Islet precursor cell (in vitro differentiated cells): ENCODE results near the gene MCAT.

Experiments
- DNase-seq: peaks from one replicate; pipeline ENCODE4 v3.0.0-alpha.2; 2018

MCAT gene, protein sequence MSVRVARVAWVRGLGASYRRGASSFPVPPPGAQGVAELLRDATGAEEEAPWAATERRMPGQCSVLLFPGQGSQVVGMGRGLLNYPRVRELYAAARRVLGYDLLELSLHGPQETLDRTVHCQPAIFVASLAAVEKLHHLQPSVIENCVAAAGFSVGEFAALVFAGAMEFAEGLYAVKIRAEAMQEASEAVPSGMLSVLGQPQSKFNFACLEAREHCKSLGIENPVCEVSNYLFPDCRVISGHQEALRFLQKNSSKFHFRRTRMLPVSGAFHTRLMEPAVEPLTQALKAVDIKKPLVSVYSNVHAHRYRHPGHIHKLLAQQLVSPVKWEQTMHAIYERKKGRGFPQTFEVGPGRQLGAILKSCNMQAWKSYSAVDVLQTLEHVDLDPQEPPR

DNA sequence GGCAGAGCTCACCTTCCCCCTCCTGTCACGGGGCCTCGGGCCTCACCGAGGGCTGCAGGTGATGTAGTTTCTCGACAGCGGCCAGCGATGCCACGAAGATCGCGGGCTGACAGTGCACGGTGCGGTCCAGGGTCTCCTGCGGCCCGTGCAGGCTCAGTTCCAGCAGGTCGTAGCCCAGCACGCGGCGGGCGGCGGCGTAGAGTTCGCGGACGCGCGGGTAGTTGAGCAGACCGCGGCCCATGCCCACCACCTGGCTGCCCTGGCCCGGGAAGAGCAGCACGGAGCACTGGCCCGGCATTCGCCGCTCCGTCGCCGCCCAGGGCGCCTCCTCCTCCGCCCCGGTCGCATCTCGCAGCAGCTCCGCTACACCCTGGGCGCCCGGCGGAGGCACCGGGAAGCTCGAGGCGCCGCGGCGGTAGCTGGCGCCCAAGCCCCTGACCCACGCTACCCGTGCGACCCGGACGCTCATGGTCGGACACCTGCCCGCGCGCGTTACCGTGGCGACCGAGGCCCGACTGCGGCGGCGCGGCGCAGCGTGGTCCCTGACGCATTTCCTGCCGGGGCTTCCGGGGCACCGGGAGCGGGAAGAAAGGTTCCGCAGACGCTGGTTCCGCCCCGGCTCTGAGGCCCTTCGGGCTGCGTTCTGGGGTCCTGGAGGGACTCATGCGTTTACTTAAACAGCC is at the start of gene MCAT:
Gene MCAT (minus strand): TSS at position 519 of the 683 bp plus-strand sequence. CDS start 50 bp downstream, at position 469.
- DNase-seq: peak; percentile 88

DNA sequence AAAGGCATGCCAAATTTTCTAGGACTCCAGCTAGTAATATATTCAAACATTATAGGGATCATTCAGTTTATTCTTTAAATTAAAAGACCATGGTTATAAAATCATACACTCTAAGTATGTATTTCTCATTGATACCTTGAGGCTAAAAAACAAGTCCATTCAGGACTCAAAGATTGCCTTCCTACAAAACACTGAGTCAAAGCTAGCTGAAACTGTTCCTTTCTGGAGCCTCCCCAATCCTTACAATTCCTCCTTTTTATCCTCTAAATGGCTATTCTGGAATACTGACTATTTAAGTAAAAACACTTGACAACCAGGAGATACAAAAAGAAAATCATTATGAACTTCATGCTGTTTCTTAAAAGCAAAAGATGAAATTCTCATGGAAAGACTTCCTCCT is 48.6 kb upstream of the MCAT start:
- DNase-seq: no peak

DNA sequence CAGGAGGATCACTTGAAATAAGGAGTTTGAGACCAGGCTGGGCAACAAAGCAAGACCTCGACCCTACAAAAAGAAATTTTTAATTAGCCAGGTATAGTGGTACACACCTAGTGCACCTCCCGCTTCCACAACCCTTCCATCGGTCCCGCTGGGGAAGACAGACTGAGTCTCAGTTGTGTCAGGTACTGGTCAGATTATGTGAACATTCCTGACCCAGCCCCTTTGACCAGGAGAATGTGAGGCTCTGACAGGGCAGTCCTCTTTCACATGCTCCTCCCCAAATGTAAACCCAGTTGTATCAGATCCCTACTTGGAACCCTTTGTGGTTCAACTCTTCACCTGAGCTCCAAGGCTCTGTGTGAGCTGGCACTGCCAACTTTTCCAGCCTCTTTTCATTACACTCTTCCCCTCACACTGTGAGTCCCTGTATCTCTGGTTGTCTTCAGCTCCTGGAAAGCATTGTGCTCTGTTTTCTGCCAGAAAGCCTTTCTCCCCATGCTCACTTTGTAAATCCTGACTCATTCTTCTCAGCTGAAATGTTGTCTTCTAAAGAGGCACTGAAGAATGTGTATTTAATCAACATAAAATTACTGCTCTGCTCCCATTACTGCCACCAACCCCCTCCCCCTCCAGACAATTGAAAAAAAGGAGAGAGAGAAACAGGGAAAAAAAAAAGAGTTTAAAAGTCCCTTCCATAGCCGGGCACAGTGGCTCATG is 45.8 kb upstream of the MCAT start:
- DNase-seq: no peak

DNA sequence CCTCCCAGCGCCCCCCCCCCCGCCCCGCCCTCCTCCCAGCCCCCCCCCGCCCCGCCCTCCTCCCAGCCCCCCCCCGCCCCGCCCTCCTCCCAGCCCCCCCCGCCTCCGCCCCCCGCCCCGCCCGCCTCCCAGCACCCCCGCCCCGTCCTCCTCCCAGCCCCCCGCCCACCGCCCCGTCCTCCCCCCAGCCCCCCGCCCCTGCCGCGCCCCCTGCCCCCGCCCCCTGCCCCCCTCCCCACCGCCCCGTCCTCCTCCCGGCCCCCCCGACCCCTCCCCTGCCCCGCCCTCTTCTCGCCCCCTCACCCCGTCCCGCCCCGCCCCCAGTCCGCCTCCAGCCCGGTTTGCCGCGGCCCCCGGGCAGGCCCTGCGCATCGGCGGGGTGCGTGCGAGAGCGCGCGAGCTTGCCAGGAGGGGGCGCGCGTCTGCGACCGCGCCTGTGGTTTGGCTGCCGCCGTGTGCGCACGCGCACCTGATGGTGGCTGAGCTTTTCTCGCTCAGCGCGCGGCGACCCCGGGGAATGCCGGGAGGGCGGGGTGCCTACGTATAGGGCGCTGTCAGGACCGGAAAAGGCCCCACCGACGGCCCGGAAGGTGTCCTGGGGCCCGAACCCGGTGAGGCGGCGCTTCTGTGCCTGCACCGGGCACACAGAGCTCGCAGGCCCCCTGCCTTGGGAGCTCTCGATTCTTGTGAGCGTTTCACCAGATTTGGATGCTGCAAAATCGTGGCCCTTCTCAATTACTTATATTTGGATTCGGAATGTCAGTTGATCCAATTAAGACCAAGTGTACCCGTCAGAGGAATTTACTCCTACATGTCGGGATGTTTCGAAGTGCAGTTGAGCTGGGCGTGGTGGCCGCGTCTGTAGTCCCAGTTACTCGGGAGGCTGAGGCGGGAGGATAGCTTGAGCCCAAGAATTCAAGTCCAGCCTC is 44.2 kb upstream of the MCAT start:
- DNase-seq: peak; percentile 97

DNA sequence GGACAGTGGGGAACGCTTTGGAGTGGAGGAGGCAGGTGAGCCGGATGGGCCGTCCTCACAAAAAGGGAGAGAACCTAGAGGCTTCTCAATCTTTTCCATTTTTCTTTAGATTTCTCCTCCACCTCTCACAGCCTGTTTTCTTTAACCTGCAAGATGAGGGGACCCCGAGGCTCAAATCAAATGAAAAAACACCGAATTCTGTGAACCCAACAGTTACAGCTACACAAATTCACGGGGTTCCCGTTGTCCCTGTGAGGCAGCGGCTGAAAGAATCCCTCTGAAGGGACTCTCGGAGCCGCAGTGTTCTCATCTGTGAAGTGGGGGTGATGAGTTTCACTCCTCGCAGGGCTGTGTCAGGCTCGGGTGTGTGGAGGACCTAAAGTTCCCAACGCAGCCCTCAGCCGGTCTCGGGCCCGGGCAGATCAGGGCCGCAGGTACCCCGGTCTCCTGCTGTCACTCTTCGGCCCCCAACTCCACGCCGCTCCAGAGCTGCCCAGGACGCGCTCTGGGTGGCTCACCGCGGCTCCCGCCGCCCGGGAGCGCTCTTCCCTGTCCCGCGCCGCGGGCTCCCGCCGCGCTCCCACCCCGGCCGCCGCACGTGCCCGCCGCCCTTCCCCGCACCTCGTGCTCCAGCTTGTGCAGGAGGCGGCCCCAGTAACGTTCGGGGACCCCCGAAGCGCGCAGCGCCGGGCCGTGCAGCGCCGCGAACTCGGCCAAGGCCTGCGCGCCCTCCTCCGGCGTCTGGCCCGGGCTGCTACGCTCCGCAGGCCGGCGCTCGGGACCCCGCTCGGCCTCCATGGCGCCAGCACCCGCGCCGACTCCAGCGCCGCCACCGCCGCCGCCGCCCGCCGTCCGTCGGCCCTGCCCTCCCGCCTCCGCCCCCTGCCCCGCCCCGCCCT is 43.3 kb upstream of the MCAT start, which contains the start of gene TTLL12:
Gene TTLL12 (minus strand): TSS at position 863 of the 899 bp plus-strand sequence. CDS start 65 bp downstream, at position 798.
- peak; percentile 78 for DNase-seq

DNA sequence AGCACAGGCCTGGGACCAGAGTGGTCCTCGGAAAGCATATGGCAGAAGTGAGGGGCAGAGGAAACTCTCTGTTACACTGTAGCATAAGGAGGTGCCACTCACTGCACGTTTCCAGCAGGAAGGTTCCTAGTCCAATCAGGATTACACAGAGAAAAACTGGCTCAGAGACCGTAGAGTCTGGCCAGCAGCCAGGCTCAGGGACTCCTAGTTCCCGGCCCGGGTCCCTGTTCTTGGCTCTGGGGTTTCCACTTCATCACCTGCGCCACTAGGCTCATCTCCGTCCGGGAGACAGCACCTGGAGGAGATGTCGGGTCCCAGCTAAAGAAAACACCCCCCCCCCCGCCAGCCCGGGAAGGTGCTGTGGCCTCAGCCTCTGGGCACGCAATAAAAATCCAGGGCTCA is 42.7 kb upstream of the MCAT start:
- no peak for DNase-seq

DNA sequence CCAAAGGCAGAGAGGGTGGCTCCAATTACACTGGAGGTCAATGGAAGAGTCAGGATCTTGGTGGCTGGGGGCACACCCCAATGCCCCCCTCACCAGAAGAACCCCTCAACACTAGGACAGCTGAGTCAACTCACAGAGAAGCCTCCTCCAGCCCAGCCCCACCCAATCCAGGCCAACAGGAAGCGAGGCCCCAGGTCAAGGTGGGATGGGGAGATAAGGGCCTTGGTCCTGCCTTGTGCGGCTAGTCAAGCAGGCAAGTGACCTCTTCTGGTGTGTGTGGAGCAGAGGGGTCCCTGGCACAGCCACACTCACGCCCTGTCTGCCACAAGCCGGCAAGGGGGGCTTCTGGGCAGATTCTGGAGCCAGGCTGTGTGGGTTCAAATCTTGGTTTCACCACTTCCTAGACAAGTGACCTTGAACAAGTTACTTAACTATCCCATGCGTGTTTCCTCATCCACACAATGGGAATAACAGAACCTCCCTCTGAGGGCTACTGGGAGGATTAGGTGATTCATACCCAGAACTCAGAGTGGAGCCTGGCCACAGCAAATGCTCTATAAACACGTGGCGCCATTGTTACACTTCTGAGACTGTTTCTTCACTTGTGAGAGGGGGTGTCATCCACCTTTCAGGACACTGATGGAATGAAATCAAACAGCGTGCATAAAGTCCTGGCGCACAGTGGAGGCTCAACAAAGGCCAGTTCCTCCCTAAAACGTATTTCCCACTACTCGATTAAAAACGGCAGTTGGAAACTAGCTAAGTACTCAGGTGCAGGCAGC is 40.5 kb upstream of the MCAT start:
- DNase-seq: no peak

DNA sequence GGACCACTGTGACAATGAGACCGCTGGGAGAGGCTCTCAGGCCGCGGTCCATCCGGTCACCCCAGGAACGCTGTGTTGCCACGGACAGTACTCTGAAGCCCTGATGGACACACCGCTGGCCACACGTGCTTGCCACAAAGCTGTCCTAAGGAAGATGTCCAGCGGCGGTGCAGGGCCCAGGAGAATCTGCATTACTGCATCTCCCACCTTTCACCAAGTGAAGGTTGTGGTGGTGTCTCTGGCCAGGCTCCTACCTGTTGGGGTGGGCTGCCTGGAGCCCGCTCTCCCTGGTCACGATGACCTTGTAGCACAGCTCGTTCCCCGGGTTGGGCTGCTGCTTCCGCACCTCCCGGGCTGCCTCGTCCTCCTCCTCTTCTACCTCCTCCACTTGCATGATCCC is 39.5 kb upstream of the MCAT start:
- no peak for DNase-seq

DNA sequence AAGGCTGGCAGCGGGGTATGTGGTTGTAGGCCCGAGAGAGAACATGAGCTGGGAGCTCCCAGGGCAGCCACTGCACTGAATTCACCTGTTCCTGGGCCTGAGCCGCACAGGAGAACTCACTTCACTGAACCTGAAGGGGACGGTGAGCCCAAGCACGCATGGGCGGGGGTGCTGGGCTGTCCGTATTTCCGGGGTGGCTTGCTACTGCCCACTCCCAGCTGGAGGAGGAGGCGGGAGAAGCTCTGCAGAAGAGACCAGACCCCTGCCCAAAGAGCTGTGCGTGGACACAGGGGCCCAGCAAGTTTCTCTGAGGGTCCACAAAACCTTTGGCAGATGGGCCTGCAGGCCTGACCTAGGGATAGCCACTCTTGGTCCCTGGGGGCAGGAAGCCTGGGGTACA is 38.9 kb upstream of the MCAT start:
- DNase-seq: no peak

DNA sequence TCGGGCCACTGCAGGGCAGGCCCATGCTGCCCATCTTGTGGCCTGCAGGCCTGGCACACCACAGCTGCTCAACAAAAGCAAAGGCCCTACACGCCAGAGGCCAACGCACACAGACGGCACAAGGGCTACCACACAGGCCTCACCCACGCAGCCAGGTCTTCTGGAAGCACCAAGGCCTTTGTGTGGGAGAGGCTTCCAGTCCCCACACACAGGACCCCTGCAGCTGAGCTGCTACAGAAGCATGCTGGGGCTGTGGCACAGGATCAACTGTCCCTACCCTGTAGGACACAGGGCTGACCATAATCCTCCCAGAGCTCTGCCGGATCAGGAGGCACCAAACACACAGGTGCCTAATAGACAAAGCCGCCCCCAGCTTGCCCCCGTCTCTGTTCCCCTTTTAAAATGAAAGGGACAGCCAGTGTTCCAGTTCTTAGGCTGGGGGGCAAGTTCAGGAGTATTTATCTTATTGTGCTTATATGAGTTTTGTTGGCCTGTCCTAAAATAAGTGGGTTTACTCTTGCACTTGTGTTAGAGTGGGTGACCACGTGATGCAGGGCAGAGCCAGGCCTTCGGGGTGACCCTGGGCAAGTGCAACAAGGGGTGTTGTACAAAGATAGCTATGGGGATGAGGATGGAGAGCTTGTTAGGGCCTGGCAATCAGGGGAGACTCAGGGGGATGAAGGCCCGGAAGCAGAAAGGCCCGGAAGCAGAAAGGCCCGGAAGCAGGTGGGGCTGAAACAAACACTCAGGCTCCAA is 38.3 kb upstream of the MCAT start:
- no peak for DNase-seq

DNA sequence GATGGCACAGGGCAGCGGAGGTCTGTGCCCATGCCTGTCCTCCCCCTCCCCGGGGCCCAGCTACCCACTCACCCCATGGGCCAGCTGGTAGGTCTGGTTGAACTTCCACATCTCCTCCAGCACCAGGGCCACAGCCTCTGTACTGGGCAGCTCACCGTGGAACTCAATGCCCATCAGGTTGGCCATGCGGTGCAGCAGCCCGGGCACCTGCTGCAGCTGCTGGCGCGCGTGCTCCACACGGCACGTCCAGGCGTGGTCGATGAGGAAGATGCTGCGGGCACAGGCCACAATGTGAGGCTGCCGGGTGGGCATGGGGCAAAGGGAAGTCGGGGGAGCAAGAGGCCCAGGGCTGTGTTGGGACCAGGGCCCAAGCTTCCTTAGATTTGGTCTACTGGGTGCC is 37.5 kb upstream of the MCAT start:
- no peak for DNase-seq

DNA sequence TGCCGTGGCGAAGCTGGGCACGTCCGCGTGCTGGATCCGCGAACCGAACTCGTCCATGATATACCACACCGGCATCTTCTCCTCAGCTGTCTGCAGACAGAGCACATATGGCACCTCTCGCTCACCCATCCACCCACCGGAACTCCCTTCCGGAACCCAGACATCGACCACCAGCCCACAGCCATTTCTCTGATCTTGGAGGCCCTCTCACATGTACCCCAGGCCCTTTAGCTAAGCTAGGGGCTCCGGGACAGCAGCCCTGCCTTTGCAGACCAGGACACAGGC is 36.7 kb upstream of the MCAT start:
- DNase-seq: no peak

DNA sequence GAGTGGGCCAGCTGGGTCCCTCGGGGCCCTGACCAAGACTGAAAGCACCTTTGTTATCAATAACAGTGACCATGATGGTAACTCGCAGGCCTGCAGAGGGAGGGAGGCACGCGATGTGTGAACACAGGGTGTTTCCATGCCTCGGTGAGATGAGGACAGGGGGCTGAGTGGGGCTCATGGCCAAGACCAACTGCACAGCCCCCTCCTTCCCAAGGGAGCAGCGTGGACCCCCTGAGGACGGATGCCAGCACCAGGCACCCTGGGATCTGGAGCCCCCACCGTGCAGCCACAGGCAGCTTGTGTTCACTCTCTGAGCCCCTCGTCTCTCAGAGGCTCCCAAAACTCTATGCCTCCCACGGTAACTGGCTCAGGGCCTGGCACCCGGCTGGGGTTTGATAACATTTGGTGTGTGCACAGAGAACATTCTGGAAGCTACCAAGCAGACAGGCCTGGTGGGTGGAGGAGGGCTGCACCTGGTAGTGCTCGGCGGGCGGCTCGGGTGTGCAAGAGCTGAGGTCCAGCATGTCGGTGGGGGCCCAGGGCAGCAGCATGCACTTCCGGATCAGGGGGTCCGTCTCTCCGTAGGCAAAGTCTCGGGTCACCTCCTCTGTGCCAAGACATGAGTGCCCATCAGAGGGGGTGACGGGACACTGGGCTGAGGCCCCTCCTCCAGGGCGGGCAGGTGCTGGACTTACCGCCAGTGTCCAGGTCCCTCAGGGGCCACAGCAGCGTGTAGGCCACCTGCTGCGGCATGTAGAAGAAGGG is 36.1 kb upstream of the MCAT start:
- no peak for DNase-seq

DNA sequence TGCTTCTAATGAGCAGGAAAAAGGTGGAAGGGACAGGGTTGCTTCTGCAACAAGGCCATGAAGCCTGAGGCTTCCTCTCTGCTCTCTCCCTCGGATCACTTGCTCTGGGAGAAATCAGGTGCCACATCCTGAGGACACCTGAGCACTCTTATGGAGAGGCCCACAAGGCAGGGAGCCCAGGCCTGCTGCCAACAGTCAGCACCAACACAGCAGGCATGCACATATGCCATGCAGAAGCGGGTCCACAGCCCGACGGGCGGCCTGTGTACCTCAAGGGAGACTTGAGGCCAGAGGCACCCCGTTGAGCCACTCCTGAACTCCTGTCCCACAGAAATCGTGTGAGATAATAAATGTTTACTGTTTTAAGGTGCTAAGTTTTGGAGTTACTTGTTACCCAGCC is 34.3 kb upstream of the MCAT start:
- no peak for DNase-seq

DNA sequence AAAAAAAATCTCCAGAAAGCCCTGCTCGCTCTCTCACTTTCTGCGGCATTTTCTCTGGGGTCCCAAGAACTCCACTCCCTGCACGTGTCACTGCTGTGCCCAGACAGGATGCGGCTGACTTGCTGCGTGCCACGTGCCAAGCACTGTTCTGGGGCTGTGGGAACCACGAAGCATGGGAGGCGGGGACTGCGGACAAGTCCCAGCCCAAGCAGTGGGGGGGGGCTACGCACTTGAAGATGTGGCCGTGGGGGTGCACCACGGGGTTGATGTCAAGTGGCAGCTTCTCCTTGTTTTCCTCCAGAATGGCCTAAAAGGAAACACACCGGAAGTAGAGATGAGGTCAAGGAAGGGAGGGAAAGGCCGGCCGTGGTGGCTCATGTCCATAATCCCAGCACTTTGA is 32.9 kb upstream of the MCAT start:
- no peak for DNase-seq

DNA sequence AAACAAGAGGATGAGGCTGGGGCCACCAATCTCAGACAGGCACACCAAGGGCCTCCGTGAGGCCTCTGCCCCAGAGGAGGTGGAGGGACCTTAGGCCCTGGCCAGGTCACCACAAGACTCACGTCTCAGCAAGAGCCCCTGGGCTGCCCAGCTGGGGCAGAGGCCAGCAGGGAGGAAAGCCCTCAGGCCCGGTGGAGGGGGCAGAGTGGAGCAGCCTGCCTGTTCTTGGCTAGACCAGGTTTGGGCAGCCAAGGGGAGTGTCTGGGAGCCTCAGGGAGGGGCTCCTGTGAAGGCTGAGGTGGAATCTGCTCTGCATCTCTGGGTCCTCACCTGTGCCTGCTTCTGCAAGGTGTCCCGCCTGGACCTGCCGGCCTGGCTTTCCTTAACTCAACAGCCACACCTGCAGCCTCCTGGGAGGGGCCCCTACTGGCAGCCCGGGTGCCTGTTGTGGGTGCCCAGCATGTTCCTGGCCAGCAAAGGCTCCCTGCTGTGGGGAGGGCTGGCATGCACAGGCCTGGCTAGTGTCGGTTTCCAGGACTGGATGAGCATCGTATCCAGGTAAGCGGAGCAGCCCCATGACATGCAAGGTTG is 31.8 kb upstream of the MCAT start:
- no peak for DNase-seq

DNA sequence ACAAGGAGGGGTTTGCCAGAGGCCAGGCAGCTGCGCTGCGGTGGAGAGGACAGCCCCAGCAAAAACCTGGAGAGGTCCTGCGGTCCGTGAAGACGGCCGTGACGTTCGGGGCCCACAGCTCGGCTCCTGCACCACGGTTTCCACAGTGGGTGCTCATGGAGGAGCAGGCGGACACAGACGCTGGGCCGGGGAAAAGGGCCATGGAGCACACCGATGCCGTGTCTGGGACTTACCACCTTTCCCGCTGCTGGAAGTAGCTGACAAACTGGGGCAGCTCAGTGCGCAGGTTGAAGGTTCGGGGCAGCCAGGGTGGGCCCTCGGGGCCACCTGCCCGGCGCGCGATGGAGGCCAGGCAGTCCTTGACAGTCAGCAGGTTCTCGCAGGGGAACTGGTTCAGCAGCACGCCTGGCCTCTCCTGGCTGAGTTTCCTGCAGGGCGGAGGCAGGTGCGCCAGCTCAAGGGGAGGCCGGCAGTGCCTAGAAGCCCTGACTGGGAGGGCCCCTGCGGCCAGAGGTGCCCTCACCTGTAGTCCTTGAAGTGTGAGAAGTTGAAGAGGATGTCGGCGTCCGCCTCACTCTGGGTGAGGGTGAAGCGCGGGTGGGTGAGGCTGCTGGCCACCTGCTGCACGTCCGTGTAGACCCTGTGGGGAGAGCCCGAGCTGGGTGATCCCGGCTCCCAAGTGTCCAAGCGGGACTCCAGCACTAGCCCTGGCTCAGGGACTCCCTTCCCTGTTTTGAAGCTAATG is 30.9 kb upstream of the MCAT start:
- DNase-seq: no peak

DNA sequence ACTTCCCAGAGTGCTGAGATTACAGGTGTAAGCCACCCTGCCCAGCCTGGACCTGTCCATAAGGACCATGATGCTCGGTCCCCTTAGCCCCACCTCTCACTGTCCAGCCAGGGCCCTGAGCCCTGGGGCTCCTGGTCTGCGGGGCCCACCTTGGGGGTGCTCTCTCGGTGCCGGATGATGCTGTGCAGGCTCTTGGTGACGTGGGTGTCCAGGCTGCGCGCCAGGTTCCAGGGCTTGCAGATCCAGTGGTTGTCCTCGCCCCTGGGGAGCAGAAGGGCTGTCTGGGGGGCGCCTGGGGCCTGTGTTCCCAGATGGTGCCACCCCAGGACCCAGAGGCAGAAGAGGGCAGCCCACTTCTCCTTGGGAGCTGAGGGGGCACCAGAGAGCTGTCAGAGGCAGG is 30.4 kb upstream of the MCAT start:
- no peak for DNase-seq
